Body of pancreas (tissue), 4 donors: ENCODE data around the gene PTK7. TPM values are rescaled to one million over a fixed set of nuclear protein-coding genes. Genes with fewer than 3 reads are reported as not detected.

Source experiments
- ATAC-seq: fragments of 150-250 bp; one replicate; pipeline ENCODE4 v1.9.1; 2016
- DNase-seq, 4 donors: peaks; one replicate each; pipeline ENCODE4 v3.0.0-alpha.2; 2019
- H3K27ac ChIP-seq, 4 donors: fragments of 200-600 bp; sonication (generic); 1 replicate in 3 of 4; 2 replicates in 1 of 4; pipeline versions ENCODE4 v1.5.1 to v1.6.1; 2016 to 2019; ENCODE audit warnings: mild to moderate bottlenecking in 1 of 4, mixed read lengths in 1 of 4, moderate library complexity in 1 of 4
- H3K27me3 ChIP-seq, 2 donors: fragments of 200-600 bp; sonication (generic); one replicate each; pipeline ENCODE4 v1.6.0; 2016; ENCODE audit warnings: mild to moderate bottlenecking in 1 of 2
- H3K36me3 ChIP-seq, 2 donors: fragments of 200-600 bp; sonication (generic); replicated peaks in 1 of 2; 2 replicates each; pipeline ENCODE4 v1.5.1; 2016; ENCODE audit warnings: low read depth in 2 of 2; ENCODE audit not compliant: insufficient read depth in 1 of 2
- H3K4me1 ChIP-seq: fragments of 200-600 bp; sonication (generic); one replicate; pipeline ENCODE4 v1.6.0; 2016
- H3K4me3 ChIP-seq, 2 donors: fragments of 200-600 bp; sonication (generic); 1 replicate in 1 of 2; 2 replicates in 1 of 2; pipeline ENCODE4 v1.5.1; 2016 to 2019
- H3K9me3 ChIP-seq, 3 donors: fragments of 200-600 bp; sonication (generic); 1 replicate in 2 of 3; 2 replicates in 1 of 3; pipeline ENCODE4 v1.5.1; 2016
- CTCF ChIP-seq, 7 experiments: fragments of 450-650 bp in 4 of 7; fragments of 200-600 bp in 3 of 7; sonication (generic) in 3 of 7; IDR thresholded peaks; one replicate each; pipeline ENCODE4 v1.5.1; 2016 to 2019; ENCODE audit warnings: antibody characterized with exemption in 7 of 7
- POLR2A ChIP-seq, 3 donors: fragments of 450-650 bp; IDR thresholded peaks; one replicate each; pipeline ENCODE4 v1.6.1; 2016; ENCODE audit warnings: antibody characterized with exemption in 3 of 3, mild to moderate bottlenecking in 2 of 3
- WGBS, 2 donors: methylation state at CpG; one replicate each; pipeline ENCODE4 v1.1.5; 2017; 5-methylcytosine and 5-hydroxymethylcytosine counted together
- intact Hi-C: fragments of 100-400 bp; cut with DNase I; formaldehyde crosslinking; loops from one replicate; pipeline ENCODE4 v1.15.1; 2023
- total RNA-seq, 2 donors: library from RNA; depleted of rRNA; stranded (reverse); fragments of >200 nt; gene quantifications; one replicate each; pipeline ENCODE4 v1.1.0, GENCODE V29; 2016

Gene PTK7
- total RNA-seq, 2 donors from 2014 or later: 26.4 to 28.0 TPM

- no peak for DNase-seq
- no peak for ATAC-seq
- Histone ChIP-seq H3K36me3 (no peaks in the 10 kb centered on the region), H3K4me1 (peaks cover 32% of the 10 kb centered on the region), H3K9me3 (no peaks in the 10 kb centered on the region), H3K27ac (peak overlapping the region in 1 of 4 donors; percentile 77), H3K27me3 (no peaks in the 10 kb centered on the region), H3K4me3 (no peak overlapping the region)
- intact Hi-C loops: no loop called here
- TF ChIP-seq POLR2A (IDR thresholded peaks at IDR 0.05): no peak
- WGBS, 2 donors: 87 to 88% methylated on average over 10 of the region's 10 CpGs
Measured at GRCh38 chr6:43091436-43091991, 15.4 kb downstream of the PTK7 start.

GRCh38 chr6:43092635-43093034, 16.5 kb downstream of the PTK7 start:
- Histone ChIP-seq H3K27ac (no peak overlapping the region), H3K4me3 (no peak overlapping the region), H3K36me3 (no peaks in the 10 kb centered on the region), H3K4me1 (peaks cover 38% of the 10 kb centered on the region), H3K9me3 (no peaks in the 10 kb centered on the region), H3K27me3 (no peaks in the 10 kb centered on the region)
- TF ChIP-seq POLR2A (IDR thresholded peaks at IDR 0.05) (no peak), CTCF (IDR thresholded peaks at IDR 0.05) (no peak)
- ATAC-seq (no peak), DNase-seq (no peak)
- intact Hi-C loops: no loop called here

- Histone ChIP-seq H3K4me3 (no peak overlapping the region), H3K36me3 (no peaks in the 10 kb centered on the region), H3K9me3 (no peaks in the 10 kb centered on the region), H3K27me3 (no peaks in the 10 kb centered on the region), H3K4me1 (peaks cover 38% of the 10 kb centered on the region), H3K27ac (no peak overlapping the region)
- TF ChIP-seq CTCF (IDR thresholded peaks at IDR 0.05): no peak
- no peak for TF ChIP-seq POLR2A (IDR thresholded peaks at IDR 0.05)
- DNase-seq (peak in 2 of 4 donors; percentile 16 to 34), ATAC-seq (no peak)
- intact Hi-C loops: no loop called here
- WGBS, 2 donors: 74 to 81% methylated on average over 9 of the region's 9 CpGs
Measured at GRCh38 chr6:43093436-43094289, 17.5 kb downstream of the PTK7 start.

- Histone ChIP-seq H3K4me1 (peaks cover 19% of the 10 kb centered on the region), H3K4me3 (no peak overlapping the region), H3K36me3 (no peaks in the 10 kb centered on the region), H3K27ac (peak overlapping the region; percentile 31 to 73 (median 65)), H3K27me3 (no peaks in the 10 kb centered on the region), H3K9me3 (no peaks in the 10 kb centered on the region)
- intact Hi-C loops: no loop called here
- DNase-seq (no peak), ATAC-seq (no peak)
- TF ChIP-seq POLR2A (IDR thresholded peaks at IDR 0.05) (no peak), CTCF (IDR thresholded peaks at IDR 0.05) (no peak)
- 53 to 55% methylated on average over 7 of the region's 7 CpGs for WGBS, 2 donors
Measured at GRCh38 chr6:43095939-43096338, 19.8 kb downstream of the PTK7 start.

GRCh38 chr6:43096451-43097097, 20.5 kb downstream of the PTK7 start:
- DNase-seq (peak in 3 of 4 donors; percentile 31 to 45 (median 43)), ATAC-seq (peak; percentile 74)
- intact Hi-C loops: no loop called here
- Histone ChIP-seq H3K9me3 (no peaks in the 10 kb centered on the region), H3K4me1 (peaks cover 19% of the 10 kb centered on the region), H3K36me3 (no peaks in the 10 kb centered on the region), H3K27me3 (no peaks in the 10 kb centered on the region), H3K27ac (peak overlapping the region; percentile 31 to 73 (median 65)), H3K4me3 (no peak overlapping the region)
- 43 to 48% methylated on average over 3 to 8 of the region's 8 CpGs for WGBS, 2 donors
- no peak for TF ChIP-seq CTCF (IDR thresholded peaks at IDR 0.05)
- TF ChIP-seq POLR2A (IDR thresholded peaks at IDR 0.05): peak in 1 of 3 donors; percentile 17
